Measurements from ENCODE around the gene SGCB.

DNA sequence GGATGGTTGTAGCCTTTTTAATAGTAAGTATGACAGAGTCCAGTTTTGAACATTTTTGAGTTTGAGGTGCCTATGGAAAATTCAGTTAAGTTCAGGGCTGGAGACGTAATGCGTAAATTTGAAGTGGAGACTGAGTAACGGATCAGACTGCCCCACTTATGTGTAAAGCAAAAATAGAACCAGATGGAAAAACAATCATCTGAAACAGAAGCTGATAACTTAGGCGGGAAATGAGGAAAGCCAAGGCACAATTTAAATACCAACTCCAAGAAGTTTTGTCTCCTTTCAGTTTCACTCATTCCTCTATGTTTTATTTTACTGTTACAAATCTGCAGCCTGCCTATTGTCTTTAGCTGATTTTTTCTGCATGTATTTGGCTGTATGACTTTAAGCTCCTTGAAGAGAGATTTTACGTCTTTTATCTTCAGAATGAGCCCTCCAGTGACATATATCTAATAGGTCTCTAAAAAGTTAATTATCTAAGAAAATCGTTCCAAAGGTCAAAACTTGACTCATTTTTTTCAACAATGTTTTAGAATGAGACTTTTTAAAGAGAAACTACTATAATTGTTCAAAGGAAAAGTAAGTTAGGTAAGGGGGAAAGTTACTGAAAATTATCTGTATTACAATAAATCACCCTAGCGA lies 1.1 kb downstream of the SGCB start:
- TF ChIP-seq, protein P1, sequence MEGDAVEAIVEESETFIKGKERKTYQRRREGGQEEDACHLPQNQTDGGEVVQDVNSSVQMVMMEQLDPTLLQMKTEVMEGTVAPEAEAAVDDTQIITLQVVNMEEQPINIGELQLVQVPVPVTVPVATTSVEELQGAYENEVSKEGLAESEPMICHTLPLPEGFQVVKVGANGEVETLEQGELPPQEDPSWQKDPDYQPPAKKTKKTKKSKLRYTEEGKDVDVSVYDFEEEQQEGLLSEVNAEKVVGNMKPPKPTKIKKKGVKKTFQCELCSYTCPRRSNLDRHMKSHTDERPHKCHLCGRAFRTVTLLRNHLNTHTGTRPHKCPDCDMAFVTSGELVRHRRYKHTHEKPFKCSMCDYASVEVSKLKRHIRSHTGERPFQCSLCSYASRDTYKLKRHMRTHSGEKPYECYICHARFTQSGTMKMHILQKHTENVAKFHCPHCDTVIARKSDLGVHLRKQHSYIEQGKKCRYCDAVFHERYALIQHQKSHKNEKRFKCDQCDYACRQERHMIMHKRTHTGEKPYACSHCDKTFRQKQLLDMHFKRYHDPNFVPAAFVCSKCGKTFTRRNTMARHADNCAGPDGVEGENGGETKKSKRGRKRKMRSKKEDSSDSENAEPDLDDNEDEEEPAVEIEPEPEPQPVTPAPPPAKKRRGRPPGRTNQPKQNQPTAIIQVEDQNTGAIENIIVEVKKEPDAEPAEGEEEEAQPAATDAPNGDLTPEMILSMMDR (IDR thresholded peaks at IDR 0.05), result no peak
- no peak for TF ChIP-seq POLR2A (IDR thresholded peaks at IDR 0.05)

All from testis (tissue), 2 donors.